ENCODE data around the gene NISCH. TPM values are rescaled to one million over a fixed set of nuclear protein-coding genes. Genes with fewer than 3 reads are reported as not detected.

NISCH gene
- total RNA-seq, 1 experiment from 2014 or later, result 72.8 TPM

- H2AFZ ChIP-seq (ENCODE audit: low read depth, low read length, poor library complexity, severe bottlenecking), result no peak overlapping the region
- peak; percentile 67 for DNase-seq (ENCODE audit: low read depth, low spot score)
- intact Hi-C loops (cut with micrococcal nuclease), result loop anchor here (1.0 to 5.0 kb wide), 3 partner anchors 19 to 155 kb away; no protein-coding TSS in a partner anchor
Measured at GRCh38 chr3:52446631-52447511, 8.5 kb upstream of the NISCH start.

More at GRCh38 chr3:52446631-52447511, 8.5 kb upstream of the NISCH start:
- Histone ChIP-seq H3K9me3 (ENCODE audit: control insufficient read depth in 1 of 2, insufficient read depth in 1 of 2, low read depth in 1 of 2, low read length in 2 of 2) (no peaks in the 10 kb centered on the region), H3K4me2 (ENCODE audit: low read length) (no peak overlapping the region), H3K27ac (ENCODE audit: low read depth, low read length) (no peak overlapping the region), H3K4me1 (ENCODE audit: control insufficient read depth in 1 of 2, insufficient read depth in 2 of 2, low read length in 2 of 2) (peaks cover 16 to 37% of the 10 kb centered on the region in 2 experiments), H3K9me2 (ENCODE audit: insufficient read depth) (no peaks in the 10 kb centered on the region), H3K4me3 (replicated peaks in 1 of 2; ENCODE audit: low read depth in 1 of 2, low read length in 2 of 2) (no peak overlapping the region), H3K27me3 (ENCODE audit: insufficient read depth, low read length) (no peaks in the 10 kb centered on the region), H3K36me3 (ENCODE audit: control insufficient read depth in 1 of 2, insufficient read depth in 2 of 2, low read length in 2 of 2) (no peaks in the 10 kb centered on the region), H3K79me2 (ENCODE audit: insufficient read depth, low read length) (no peaks in the 10 kb centered on the region), H3K9ac (ENCODE audit: low read length) (no peak overlapping the region), H4K20me1 (ENCODE audit: insufficient read depth) (no peaks in the 10 kb centered on the region)
- TF ChIP-seq SRF (IDR thresholded peaks at IDR 0.05; ENCODE audit: low read depth) (no peak), REST (IDR thresholded peaks at IDR 0.05; ENCODE audit: low read depth) (no peak), ELF1 (IDR thresholded peaks at IDR 0.05; ENCODE audit: borderline replicate concordance, low read depth) (no peak), FOSL1 (IDR thresholded peaks at IDR 0.05; ENCODE audit: low read depth) (no peak), CBX3 (IDR thresholded peaks at IDR 0.05; ENCODE audit: low read depth) (no peak), CTCF (IDR thresholded peaks at IDR 0.05 in 2 of 3, conservative IDR thresholded peaks at IDR 0.05 in 1 of 3; ENCODE audit: borderline replicate concordance in 1 of 3, insufficient read depth in 1 of 3, low read depth in 2 of 3, low read length in 2 of 3) (peak in 2 of 3 experiments; percentile 99 to 100; a peak in 4 of 6 replicates), EGR1 (IDR thresholded peaks at IDR 0.05; ENCODE audit: low read depth) (no peak), CEBPB (IDR thresholded peaks at IDR 0.05; ENCODE audit: low read depth) (no peak), TCF7L2 (IDR thresholded peaks at IDR 0.05; ENCODE audit: borderline replicate concordance, extremely low read depth, insufficient read depth, insufficient read length) (peak; percentile 20), EZH2phosphoT487 (IDR thresholded peaks at IDR 0.05; ENCODE audit: borderline replicate concordance) (no peak), ZNF274 (IDR thresholded peaks at IDR 0.05; ENCODE audit: low read depth, low read length) (no peak), YY1 (IDR thresholded peaks at IDR 0.05; ENCODE audit: extremely low read depth, insufficient replicate concordance, low read depth, low read length) (peak; percentile 5), ATF3 (IDR thresholded peaks at IDR 0.05) (no peak), POLR2A (IDR thresholded peaks at IDR 0.05; ENCODE audit: borderline replicate concordance, extremely low read depth, insufficient read depth, insufficient read length) (no peak)
- no TSS peak for BruUV-seq (replicated peaks)
- ChIA-PET RAD21 (ENCODE audit: low non-redundant PET in 1 of 2, low total read pairs in 2 of 2, uncharacterized antibody in 2 of 2, unreplicated experiment in 2 of 2) (interaction anchor here in 1 of 2 experiments (0.8 to 1.0 kb wide), 2 partner anchors 35 to 221 kb away, joined by 3 read pairs; partner anchors contain the start of gene TLR9), CTCF (interaction anchor here (0.8 to 2.0 kb wide), 6 partner anchors 15 to 107 kb away, joined by 3 to 13 read pairs (median 4); no protein-coding TSS in a partner anchor), POLR2A (no interaction called here)
- ATAC-seq, result peak; percentile 63

All from HCT116 (cell line).